HG03432 (cell line): ENCODE results near the gene FGF18.
"Not testable (repeated sequence)": the region's sequence is repeated elsewhere in the genome, so short reads cannot be mapped to it uniquely, and the experiment has no call there.

Experiments used
- ATAC-seq: cut with Tn5 transposase; IDR thresholded peaks from one replicate; pipeline ENCODE4 v1.9.1; 2021; ENCODE audit warnings: mild to moderate bottlenecking, moderate library complexity; ENCODE audit not compliant: unreplicated experiment

Gene FGF18

GRCh38 chr5:171488876-171489275 is 69.4 kb downstream of the FGF18 start:
- no peak for ATAC-seq

DNA sequence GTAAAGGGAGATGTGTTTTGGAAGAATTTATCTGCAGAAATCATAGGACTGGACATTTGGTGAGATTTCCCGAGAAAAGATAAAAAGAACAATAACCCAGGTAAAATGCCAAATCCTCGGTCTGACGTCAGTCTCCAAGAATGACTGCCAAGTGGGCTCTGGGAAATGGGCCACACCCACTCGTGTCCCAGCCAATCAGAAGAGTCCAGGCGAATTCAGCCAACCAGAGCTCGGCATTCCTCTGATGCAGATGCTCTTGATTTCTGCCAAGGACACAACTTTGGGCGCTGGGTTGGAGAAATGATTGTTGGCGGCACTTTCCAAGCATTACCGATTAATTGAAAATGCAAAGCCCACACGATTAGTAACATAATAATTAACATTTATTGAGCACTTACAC is 73.3 kb downstream of the FGF18 start:
- ATAC-seq: no peak

GRCh38 chr5:171493646-171494393 is 74.4 kb downstream of the FGF18 start:
- ATAC-seq: no peak

GRCh38 chr5:171494452-171495121 is 75.1 kb downstream of the FGF18 start:
- no peak for ATAC-seq

GRCh38 chr5:171495122-171495700 is 75.8 kb downstream of the FGF18 start:
- no peak for ATAC-seq

GRCh38 chr5:171496456-171496855 is 77.0 kb downstream of the FGF18 start:
- ATAC-seq: no peak

DNA sequence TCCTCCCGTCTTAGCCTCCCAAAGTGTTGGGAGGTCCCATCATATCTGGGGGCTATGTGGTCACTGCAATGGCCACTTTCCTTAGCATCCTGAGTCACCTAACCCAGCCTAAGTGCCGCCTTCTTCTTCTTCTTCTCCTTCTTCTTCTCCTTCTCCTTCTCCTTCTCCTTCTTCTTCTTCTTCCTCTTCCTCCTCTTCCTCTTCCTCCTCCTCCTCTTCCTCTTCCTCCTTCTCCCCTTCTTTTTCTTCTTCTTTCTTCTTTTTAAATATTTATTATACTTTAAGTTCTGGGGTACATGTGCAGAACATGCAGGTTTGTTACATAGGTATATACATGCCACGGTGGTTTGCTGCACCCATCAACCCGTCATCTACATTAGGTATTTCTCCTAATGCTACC is 78.0 kb downstream of the FGF18 start:
- not testable (repeated sequence) for ATAC-seq

GRCh38 chr5:171498166-171498565 is 78.7 kb downstream of the FGF18 start:
- ATAC-seq: no peak

- ATAC-seq: no peak
Measured at GRCh38 chr5:171499611-171500010, 80.2 kb downstream of the FGF18 start.

DNA sequence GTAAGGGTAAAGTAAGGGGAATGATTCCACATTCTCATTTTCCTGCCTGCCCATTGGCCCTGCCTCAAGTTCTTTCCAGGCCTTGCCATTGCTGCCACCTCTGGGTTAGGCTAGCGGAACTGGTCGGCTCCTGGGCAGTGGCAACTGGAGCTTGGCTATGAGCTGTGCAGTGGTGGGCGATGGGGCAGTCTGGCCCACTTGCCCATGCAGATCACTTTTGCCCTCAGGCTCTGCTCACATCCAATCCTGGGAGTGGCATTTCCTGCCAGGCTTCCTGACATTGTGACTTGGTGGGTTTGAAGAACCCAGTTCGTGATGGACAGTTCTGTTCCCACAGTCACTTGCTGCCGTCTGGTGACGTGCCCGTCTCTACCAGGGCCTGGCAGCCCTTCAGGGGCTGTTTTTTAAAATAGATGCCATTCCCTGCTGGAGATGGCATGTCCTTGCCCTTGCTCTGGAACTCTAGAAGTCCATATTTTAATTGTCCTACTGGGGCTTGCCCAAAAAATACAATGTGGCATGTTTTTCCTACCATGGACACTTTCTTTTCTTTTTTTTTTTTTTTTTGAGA is 86.1 kb downstream of the FGF18 start:
- ATAC-seq: no peak

GRCh38 chr5:171506951-171507350 is 87.5 kb downstream of the FGF18 start:
- ATAC-seq: no peak
